ENCODE results near the gene INHBE. TPM values are rescaled to one million over a fixed set of nuclear protein-coding genes. Genes with fewer than 3 reads are reported as not detected.

Gene INHBE
- total and polyA plus RNA-seq, 4 donors = 17.6 to 181 (median 110) TPM

DNA sequence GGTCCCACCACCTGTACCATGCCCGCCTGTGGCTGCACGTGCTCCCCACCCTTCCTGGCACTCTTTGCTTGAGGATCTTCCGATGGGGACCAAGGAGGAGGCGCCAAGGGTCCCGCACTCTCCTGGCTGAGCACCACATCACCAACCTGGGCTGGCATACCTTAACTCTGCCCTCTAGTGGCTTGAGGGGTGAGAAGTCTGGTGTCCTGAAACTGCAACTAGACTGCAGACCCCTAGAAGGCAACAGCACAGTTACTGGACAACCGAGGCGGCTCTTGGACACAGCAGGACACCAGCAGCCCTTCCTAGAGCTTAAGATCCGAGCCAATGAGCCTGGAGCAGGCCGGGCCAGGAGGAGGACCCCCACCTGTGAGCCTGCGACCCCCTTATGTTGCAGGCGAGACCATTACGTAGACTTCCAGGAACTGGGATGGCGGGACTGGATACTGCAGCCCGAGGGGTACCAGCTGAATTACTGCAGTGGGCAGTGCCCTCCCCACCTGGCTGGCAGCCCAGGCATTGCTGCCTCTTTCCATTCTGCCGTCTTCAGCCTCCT, 1.1 kb downstream of the INHBE start:
- H3K9ac ChIP-seq (ENCODE audit: low read depth in 1 of 2, low read length in 2 of 2) = peak overlapping the region; percentile 60 to 96
- no peak for DNase-seq (ENCODE audit: low spot score)
- peak overlapping the region; percentile 94 to 96 for H3K27ac ChIP-seq (ENCODE audit: low read depth in 1 of 2, low read length in 2 of 2)
- H3K4me3 ChIP-seq (ENCODE audit: low read depth in 1 of 3, low read length in 3 of 3) = peak overlapping the region; percentile 67 to 92 (median 77)
- 15% methylated on average over 15 of the region's 15 CpGs for WGBS
- no peaks in the 10 kb centered on the region for H3K9me3 ChIP-seq (ENCODE audit: control insufficient read depth in 4 of 4, low read length in 3 of 4)
- H3K36me3 ChIP-seq (ENCODE audit: control insufficient read depth in 4 of 4, insufficient read depth in 3 of 4, low read depth in 1 of 4, low read length in 3 of 4) = no peaks in the 10 kb centered on the region
- TF ChIP-seq FOXA2 (IDR thresholded peaks at IDR 0.05) (no peak), JUND (IDR thresholded peaks at IDR 0.05) (peak in 1 of 2 donors; percentile 35), RXRA (IDR thresholded peaks at IDR 0.05) (peak in 1 of 2 donors; percentile 16), ATF3 (IDR thresholded peaks at IDR 0.05) (no peak), FOXA1 (IDR thresholded peaks at IDR 0.05) (no peak), RAD21 (IDR thresholded peaks at IDR 0.05) (peak; percentile 57 to 75), CTCF (IDR thresholded peaks at IDR 0.05; ENCODE audit: low read depth, low read length, missing input control) (peak; percentile 42), ZBTB33 (IDR thresholded peaks at IDR 0.05) (no peak), HNF4A (conservative IDR thresholded peaks at IDR 0.05) (peak in 1 of 2 donors; percentile 12), HNF4G (IDR thresholded peaks at IDR 0.05) (no peak), NR2F2 (IDR thresholded peaks at IDR 0.05) (no peak), MAX (IDR thresholded peaks at IDR 0.05) (no peak), REST (IDR thresholded peaks at IDR 0.05) (no peak), YY1 (IDR thresholded peaks at IDR 0.05) (no peak), SP1 (IDR thresholded peaks at IDR 0.05) (peak; percentile 13)
- peaks cover 14 to 51% (median 28%) of the 10 kb centered on the region in 4 donors for H3K4me1 ChIP-seq (ENCODE audit: control insufficient read depth in 4 of 4, insufficient read depth in 4 of 4, low read length in 3 of 4)
- H3K27me3 ChIP-seq (ENCODE audit: control insufficient read depth in 4 of 4, insufficient read depth in 4 of 4, low read length in 3 of 4) = no peaks in the 10 kb centered on the region
